ENCODE measurements around the gene COA8. TPM values are rescaled to one million over a fixed set of nuclear protein-coding genes. Genes with fewer than 3 reads are reported as not detected.

COA8 gene
- total and polyA plus RNA-seq, 9 of the 15 experiments (the other 6 are each of a cell fraction or from before 2014, with no cell fraction given) = 5.0 to 35.3 (median 25.7) TPM

- TF ChIP-seq YBX1 (IDR thresholded peaks at IDR 0.05) (no peak), RFX7 (CRISPR knock-in tag; IDR thresholded peaks at IDR 0.05) (no peak), PHB (CRISPR knock-in tag; IDR thresholded peaks at IDR 0.05) (no peak), TBL1XR1 (IDR thresholded peaks at IDR 0.05; ENCODE audit: low read length in 2 of 2) (no peak), FOXA3 (CRISPR knock-in tag; conservative IDR thresholded peaks at IDR 0.05 in 1 of 2, IDR thresholded peaks at IDR 0.05 in 1 of 2) (no peak), ZNF778 (CRISPR knock-in tag; IDR thresholded peaks at IDR 0.05) (no peak), SETDB1 (IDR thresholded peaks at IDR 0.05; ENCODE audit: low read length) (no peak), ESRRA (IDR thresholded peaks at IDR 0.05; ENCODE audit: borderline replicate concordance, low read depth) (peak; percentile 32; the same call in 1 of the 2 replicates), GTF2E2 (tag; IDR thresholded peaks at IDR 0.05) (no peak), STAG1 (CRISPR knock-in tag; IDR thresholded peaks at IDR 0.05; ENCODE audit: borderline replicate concordance) (peak; percentile 96), ZKSCAN3 (CRISPR knock-in tag; IDR thresholded peaks at IDR 0.05) (no peak), SMAD1 (IDR thresholded peaks at IDR 0.05; ENCODE audit: low read depth, low read length, partially characterized antibody) (no peak), L3MBTL2 (IDR thresholded peaks at IDR 0.05) (no peak), ZNF384 (IDR thresholded peaks at IDR 0.05; ENCODE audit: low read depth, low read length) (0 out of 2 replicates have a peak, but pooled peaks have one; percentile 18), ZNF146 (CRISPR knock-in tag; IDR thresholded peaks at IDR 0.05; ENCODE audit: unreplicated experiment) (no peak), ZNF175 (CRISPR knock-in tag; IDR thresholded peaks at IDR 0.05; ENCODE audit: low read depth) (no peak), ZNF140 (CRISPR knock-in tag; IDR thresholded peaks at IDR 0.05) (no peak), SNRNP70 (optimal IDR thresholded peaks at IDR 0.05; ENCODE audit: low read depth, low read length) (no peak), POLR2A (conservative IDR thresholded peaks at IDR 0.05) (no peak)
- TF ChIP-seq, protein P1, sequence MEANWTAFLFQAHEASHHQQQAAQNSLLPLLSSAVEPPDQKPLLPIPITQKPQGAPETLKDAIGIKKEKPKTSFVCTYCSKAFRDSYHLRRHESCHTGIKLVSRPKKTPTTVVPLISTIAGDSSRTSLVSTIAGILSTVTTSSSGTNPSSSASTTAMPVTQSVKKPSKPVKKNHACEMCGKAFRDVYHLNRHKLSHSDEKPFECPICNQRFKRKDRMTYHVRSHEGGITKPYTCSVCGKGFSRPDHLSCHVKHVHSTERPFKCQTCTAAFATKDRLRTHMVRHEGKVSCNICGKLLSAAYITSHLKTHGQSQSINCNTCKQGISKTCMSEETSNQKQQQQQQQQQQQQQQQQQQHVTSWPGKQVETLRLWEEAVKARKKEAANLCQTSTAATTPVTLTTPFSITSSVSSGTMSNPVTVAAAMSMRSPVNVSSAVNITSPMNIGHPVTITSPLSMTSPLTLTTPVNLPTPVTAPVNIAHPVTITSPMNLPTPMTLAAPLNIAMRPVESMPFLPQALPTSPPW (CRISPR knock-in tag; IDR thresholded peaks at IDR 0.05) = peak; percentile 42; the same call in 1 of the 2 replicates
- TF ChIP-seq, protein P2, sequence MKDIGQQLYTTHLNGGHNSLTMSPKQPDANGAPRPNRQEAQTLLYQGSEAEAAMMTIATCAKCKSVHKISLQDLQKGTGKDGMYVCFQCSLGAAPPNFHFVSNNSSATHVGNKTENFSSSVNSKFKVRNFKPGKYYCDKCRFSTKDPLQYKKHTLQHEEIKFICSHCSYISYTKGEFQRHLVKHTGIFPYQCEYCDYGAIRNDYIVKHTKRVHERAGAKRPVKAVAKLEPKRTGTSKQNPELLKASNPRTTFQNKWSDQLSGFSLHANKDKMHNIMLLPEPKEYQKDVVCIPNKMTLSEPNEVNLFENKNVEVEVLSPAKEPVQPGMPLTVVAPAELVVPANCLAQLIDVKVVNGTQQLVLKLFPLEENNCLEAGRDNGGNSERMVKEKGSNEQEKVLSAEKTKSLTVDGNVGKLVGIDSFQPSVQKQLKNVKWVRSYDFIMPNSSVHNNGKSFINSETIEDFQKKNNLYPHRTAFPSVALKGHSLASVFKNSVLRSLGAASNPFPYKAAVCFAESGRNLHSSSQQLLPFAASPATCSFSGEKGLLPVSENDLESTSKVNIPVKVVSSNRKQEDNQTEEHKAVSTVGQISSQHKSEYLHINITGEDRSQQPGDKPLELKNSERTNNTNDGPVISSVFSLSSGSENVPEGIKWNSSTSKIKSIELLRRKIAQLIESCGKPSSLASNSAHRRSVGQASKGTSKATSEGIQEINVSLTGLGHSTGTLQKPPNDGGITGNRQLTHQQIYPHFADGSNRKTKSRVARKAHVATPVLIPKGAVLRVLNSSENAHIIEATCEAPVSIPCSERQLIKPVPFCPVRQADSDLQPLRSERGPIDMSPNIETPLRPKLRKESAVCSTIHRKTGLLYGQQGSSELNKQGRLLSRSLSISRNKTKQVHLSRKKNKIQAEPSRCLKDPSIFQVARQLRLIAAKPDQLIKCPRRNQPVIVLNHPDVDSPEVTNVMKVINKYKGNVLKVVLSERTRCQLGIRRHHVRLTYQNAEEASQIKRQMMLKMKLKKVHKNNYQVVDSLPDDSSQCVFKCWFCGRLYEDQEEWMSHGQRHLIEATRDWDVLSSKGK (CRISPR knock-in tag; IDR thresholded peaks at IDR 0.05) = no peak
- TF ChIP-seq, protein P3, sequence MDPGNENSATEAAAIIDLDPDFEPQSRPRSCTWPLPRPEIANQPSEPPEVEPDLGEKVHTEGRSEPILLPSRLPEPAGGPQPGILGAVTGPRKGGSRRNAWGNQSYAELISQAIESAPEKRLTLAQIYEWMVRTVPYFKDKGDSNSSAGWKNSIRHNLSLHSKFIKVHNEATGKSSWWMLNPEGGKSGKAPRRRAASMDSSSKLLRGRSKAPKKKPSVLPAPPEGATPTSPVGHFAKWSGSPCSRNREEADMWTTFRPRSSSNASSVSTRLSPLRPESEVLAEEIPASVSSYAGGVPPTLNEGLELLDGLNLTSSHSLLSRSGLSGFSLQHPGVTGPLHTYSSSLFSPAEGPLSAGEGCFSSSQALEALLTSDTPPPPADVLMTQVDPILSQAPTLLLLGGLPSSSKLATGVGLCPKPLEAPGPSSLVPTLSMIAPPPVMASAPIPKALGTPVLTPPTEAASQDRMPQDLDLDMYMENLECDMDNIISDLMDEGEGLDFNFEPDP (CRISPR knock-in tag; IDR thresholded peaks at IDR 0.05) = no peak
These were observed 15.9 kb upstream of the COA8 start (continued) for GRCh38 chr14:103546652-103547454.
